Common myeloid progenitor, CD34-positive (primary cell): Measurements from ENCODE around the gene NOVA1. TPM values are rescaled to one million over a fixed set of nuclear protein-coding genes. Genes with fewer than 3 reads are reported as not detected.
"Not testable (repeated sequence)": the region's sequence is repeated elsewhere in the genome, so short reads cannot be mapped to it uniquely, and the experiment has no call there.

Source experiments
- CTCF ChIA-PET: fragments of 350-600 bp; sonication (Branson Sonifier 250); formaldehyde crosslinking; loops from one replicate; lab custom pipeline; 2021; ENCODE audit warnings: antibody characterized with exemption; lab: Charles Lee
- POLR2A ChIA-PET: fragments of 350-600 bp; sonication (Branson Sonifier 250); formaldehyde crosslinking; loops from one replicate; lab custom pipeline; 2021; ENCODE audit warnings: antibody characterized with exemption; lab: Charles Lee
- DNase-seq, 3 donors: peaks; one replicate each; pipeline versions ENCODE4 v3.0.0 to v3.0.0-alpha.2; 2013
- H3K27ac ChIP-seq, 2 experiments: 1 replicate in 1 of 2; 2 replicates in 1 of 2; pipeline ENCODE4 v1.7.0; 2013; ENCODE audit warnings: inconsistent platforms in 2 of 2, low read length in 2 of 2, mild to moderate bottlenecking in 2 of 2, low read depth in 1 of 2, moderate library complexity in 1 of 2; ENCODE audit not compliant: severe bottlenecking in 2 of 2, insufficient read depth in 1 of 2, poor library complexity in 1 of 2
- H3K27me3 ChIP-seq, 5 experiments: replicated peaks in 2 of 5; 1 replicate in 3 of 5; 2 replicates in 2 of 5; pipeline versions ENCODE4 v1.6.1 to v1.7.0; 2013; ENCODE audit warnings: low read length in 4 of 5, mild to moderate bottlenecking in 2 of 5, moderate library complexity in 2 of 5, inconsistent platforms in 1 of 5; ENCODE audit not compliant: insufficient read depth in 5 of 5, control insufficient read depth in 4 of 5
- H3K36me3 ChIP-seq, 4 experiments: 1 replicate in 2 of 4; 2 replicates in 2 of 4; pipeline versions ENCODE4 v1.6.1 to v1.7.0; 2013; ENCODE audit warnings: low read length in 3 of 4, control low read depth in 1 of 4, mild to moderate bottlenecking in 1 of 4; ENCODE audit not compliant: control insufficient read depth in 4 of 4, insufficient read depth in 4 of 4
- H3K4me1 ChIP-seq, 4 experiments: 1 replicate in 3 of 4; 2 replicates in 1 of 4; pipeline versions ENCODE4 v1.6.1 to v1.7.1; 2013; ENCODE audit warnings: low read length in 3 of 4, mild to moderate bottlenecking in 3 of 4, control low read depth in 1 of 4, inconsistent platforms in 1 of 4, moderate library complexity in 1 of 4; ENCODE audit not compliant: control insufficient read depth in 4 of 4, insufficient read depth in 4 of 4; ENCODE audit errors: control extremely low read depth in 1 of 4
- H3K4me3 ChIP-seq, 7 experiments: 1 replicate in 4 of 7; 2 replicates in 3 of 7; pipeline versions ENCODE4 v1.5.1 to v1.7.0; 2013; ENCODE audit warnings: mild to moderate bottlenecking in 7 of 7, low read length in 6 of 7, moderate library complexity in 6 of 7, inconsistent platforms in 2 of 7, low read depth in 2 of 7, control low read depth in 1 of 7; ENCODE audit not compliant: insufficient read depth in 4 of 7, control insufficient read depth in 1 of 7; ENCODE audit errors: extremely low read depth in 1 of 7
- H3K9me3 ChIP-seq, 5 experiments: 1 replicate in 4 of 5; 2 replicates in 1 of 5; pipeline versions ENCODE4 v1.6.1 to v1.7.1; 2013; ENCODE audit warnings: low read length in 4 of 5, mild to moderate bottlenecking in 2 of 5, inconsistent platforms in 1 of 5, low read depth in 1 of 5, moderate library complexity in 1 of 5; ENCODE audit not compliant: control insufficient read depth in 4 of 5, insufficient read depth in 2 of 5; ENCODE audit errors: control extremely low read depth in 1 of 5
- WGBS: methylation state at CpG from one replicate; pipeline ENCODE4 v1.1.5; 2013; ENCODE audit not compliant: insufficient coverage; 5-methylcytosine and 5-hydroxymethylcytosine counted together
- polyA plus RNA-seq: library from polyadenylated mRNA; unstranded; fragments of 120-200 nt; gene quantifications from one replicate; pipeline ENCODE4 v1.2.1, GENCODE V29; 2013

Gene NOVA1, protein sequence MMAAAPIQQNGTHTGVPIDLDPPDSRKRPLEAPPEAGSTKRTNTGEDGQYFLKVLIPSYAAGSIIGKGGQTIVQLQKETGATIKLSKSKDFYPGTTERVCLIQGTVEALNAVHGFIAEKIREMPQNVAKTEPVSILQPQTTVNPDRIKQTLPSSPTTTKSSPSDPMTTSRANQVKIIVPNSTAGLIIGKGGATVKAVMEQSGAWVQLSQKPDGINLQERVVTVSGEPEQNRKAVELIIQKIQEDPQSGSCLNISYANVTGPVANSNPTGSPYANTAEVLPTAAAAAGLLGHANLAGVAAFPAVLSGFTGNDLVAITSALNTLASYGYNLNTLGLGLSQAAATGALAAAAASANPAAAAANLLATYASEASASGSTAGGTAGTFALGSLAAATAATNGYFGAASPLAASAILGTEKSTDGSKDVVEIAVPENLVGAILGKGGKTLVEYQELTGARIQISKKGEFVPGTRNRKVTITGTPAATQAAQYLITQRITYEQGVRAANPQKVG
- polyA plus RNA-seq: 0.34 TPM

DNA sequence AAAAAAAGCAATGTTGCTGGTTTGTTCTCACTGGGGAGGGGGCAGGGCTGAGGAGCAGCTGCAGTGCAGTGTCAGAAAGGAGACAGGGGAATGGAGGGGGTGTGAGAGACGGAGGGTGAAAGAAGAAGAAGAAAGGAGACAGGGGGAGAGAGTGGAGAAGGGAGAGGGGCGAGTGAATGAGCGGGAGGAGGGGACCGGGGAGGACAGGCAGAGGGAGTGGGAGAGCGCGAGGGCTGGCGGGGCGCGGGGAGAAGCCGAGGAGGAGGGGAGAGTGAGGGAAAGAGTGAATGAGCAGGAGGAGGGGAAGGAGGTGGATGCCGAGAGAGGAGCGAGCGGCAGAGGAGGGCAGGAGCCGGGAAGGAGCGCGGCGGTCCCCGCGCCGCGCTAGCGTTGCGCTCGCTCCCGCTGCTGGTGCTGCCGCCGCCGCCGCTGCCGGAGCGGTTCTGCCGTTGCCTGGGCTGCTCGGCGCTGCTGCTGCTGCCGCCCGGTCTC, at the start of gene NOVA1:
Gene NOVA1, minus strand, starts transcription at position 445 of the 492 bp plus-strand sequence. CDS start 597 bp downstream, outside the sequence.
- CTCF ChIA-PET: no interaction called here
- peak within 1 kb of the TSS in 6 of 7 experiments; percentile 35 to 77 (median 69) for H3K4me3 ChIP-seq
- DNase-seq: no peak
- WGBS: 0% methylated on average over 33 of the region's 36 CpGs
- H3K27ac ChIP-seq: no peak within 1 kb of the TSS
- H3K36me3 ChIP-seq: no peaks in the 10 kb centered on the region
- H3K4me1 ChIP-seq: peaks cover 0 to 13% (median 6%) of the 10 kb centered on the region in 4 experiments
- POLR2A ChIA-PET: no interaction called here
- H3K9me3 ChIP-seq: peaks cover 0 to 5% (median 0%) of the 10 kb centered on the region in 5 experiments
- H3K27me3 ChIP-seq: peaks cover 18 to 56% (median 34%) of the 10 kb centered on the region in 5 experiments

DNA sequence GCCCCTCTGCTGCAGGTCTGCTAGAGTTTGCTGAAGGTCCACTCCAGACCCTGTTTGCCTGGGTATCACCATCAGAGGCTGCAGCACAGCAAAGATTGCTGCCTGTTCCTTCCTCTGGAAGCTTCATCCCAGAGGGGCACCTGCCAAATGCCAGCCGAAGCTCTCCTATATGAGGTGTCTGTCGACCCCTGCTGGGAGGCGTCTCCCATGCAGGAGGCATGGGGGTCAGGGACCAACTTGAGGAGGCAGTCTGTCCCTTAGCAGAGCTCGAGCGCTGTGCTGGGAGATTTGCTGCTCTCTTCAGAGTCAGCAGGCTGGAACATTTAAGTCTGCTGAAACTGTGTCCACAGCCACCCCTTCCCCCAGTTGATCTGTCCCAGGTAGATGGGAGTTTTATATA, 47.2 kb upstream of the NOVA1 start:
- CTCF ChIA-PET, H3K4me1 ChIP-seq, DNase-seq, H3K36me3 ChIP-seq, H3K4me3 ChIP-seq, POLR2A ChIA-PET, H3K9me3 ChIP-seq, H3K27me3 ChIP-seq, H3K27ac ChIP-seq: not testable (repeated sequence)
- 90% methylated on average over 5 of the region's 5 CpGs for WGBS

DNA sequence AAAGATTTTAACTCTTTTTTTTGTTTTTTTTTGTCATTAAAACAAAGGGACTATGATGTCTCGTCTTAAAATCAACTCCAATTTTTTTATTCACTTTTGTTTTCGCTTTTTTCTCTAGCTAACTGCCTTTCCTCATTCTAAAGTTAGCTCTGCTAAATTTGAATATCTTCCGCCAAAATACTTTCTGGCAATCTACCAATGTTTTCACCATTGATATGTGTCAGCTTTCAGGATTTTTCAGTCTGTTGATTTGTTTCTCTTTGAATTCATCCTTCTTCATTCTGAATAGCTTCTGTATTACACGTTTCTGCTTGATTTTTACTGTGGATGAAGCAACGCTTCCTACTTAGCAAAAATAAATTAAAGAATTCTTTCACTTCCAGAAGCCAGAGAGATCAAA, 38.7 kb upstream of the NOVA1 start:
- DNase-seq: no peak
- CTCF ChIA-PET: no interaction called here
- WGBS: 90% methylated on average over 3 of the region's 5 CpGs

GRCh38 chr14:26634946-26635345, 37.1 kb upstream of the NOVA1 start:
- DNase-seq, H3K9me3 ChIP-seq, H3K27ac ChIP-seq, H3K36me3 ChIP-seq, CTCF ChIA-PET, POLR2A ChIA-PET, H3K4me1 ChIP-seq, H3K4me3 ChIP-seq, H3K27me3 ChIP-seq: not testable (repeated sequence)
- WGBS: 93% methylated on average over 18 of the region's 25 CpGs

More for the DNA sequence above, 38.7 kb upstream of the NOVA1 start:
- no peak overlapping the region for H3K4me3 ChIP-seq
- H3K27ac ChIP-seq: no peak overlapping the region
- H3K36me3 ChIP-seq: no peaks in the 10 kb centered on the region
- no peaks in the 10 kb centered on the region for H3K9me3 ChIP-seq
- H3K4me1 ChIP-seq: no peaks in the 10 kb centered on the region
- POLR2A ChIA-PET: interaction anchor here (0.6 kb wide), 1 partner anchor 1815 kb away, joined by 5 read pairs; no protein-coding TSS in a partner anchor
- H3K27me3 ChIP-seq: no peaks in the 10 kb centered on the region

DNA sequence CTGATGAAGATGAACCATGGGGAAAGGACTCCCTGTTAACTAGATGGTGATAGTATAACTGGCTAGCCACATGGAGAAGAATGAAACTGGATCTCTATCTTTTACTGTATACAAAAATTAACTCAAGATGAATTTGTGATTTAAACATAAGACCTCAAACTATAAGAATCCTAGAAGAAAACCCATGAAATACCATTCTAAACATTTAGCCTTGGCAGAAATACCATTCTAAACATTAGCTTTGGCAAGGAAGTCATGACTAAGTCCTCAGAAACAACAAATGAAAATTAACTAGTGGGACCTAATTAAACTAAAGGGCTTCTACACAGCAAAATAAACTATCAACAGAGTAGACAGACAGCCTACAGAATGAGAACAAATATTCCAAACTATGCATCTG, 28.4 kb upstream of the NOVA1 start:
- ChIA-PET CTCF (no interaction called here), POLR2A (no interaction called here)
- Histone ChIP-seq H3K36me3 (no peaks in the 10 kb centered on the region), H3K4me3 (no peak overlapping the region), H3K9me3 (no peaks in the 10 kb centered on the region), H3K27ac (no peak overlapping the region), H3K27me3 (no peaks in the 10 kb centered on the region), H3K4me1 (no peaks in the 10 kb centered on the region)
- no peak for DNase-seq

DNA sequence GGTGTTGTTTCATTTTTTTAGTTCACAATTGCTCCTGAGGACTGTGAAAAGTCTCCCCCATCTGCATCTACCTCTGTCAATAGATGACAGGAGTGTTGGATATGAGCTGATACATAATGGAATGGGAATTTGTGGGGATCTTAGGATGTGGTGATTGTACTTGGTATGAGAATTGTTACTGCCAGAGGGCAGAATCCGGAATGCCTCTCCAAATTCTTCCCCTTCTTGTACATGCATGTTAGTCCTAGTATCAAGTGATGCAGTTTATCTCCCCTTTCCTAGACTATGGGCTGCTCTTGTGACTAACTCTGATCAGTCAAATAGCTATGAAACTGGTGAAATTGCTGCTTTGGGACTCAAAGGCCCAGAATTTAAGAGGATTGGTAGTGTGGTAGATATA, 24.8 kb upstream of the NOVA1 start:
- Histone ChIP-seq H3K4me3 (no peak overlapping the region), H3K36me3 (no peaks in the 10 kb centered on the region), H3K9me3 (no peaks in the 10 kb centered on the region), H3K27me3 (no peaks in the 10 kb centered on the region), H3K4me1 (no peaks in the 10 kb centered on the region), H3K27ac (no peak overlapping the region)
- CTCF ChIA-PET: no interaction called here
- WGBS: 100% methylated on average over 1 of the region's 1 CpG
- no peak for DNase-seq
- POLR2A ChIA-PET: no interaction called here

DNA sequence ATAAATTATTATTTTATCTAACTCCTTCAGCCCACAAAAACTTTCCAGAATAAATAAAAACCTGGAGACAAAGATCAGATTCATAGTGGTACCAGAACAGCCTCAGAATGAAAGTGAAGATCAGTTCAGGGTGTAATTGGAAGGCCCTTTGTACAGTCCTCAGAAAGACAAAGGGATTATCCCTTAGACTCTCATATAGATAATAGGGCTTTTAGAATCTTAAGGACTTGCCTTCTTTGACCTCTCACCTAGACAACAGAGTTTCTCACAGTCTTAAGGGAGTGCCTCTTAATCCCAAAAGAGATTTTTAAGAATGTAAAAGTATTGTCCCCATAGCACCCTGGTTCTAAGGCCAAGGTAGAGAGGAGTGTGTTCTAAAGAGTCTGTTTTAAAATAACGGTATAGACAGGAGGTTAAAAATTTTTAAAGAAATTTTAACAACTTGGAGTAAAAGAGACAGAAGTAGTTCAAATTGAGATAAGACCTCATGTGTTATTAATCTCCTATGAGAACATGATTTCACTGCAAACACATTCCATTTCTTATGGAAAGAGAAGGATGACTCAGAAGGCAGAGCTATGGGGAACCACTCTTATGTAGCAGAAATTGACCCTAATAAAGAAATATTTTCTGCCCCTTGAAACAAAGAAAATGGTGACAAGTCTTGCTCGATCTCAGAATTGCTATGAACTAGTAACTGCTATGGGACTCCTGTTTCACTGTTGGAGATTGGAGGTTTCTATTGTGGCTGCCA, 24.2 kb upstream of the NOVA1 start:
- ChIA-PET CTCF (no interaction called here), POLR2A (no interaction called here)
- H3K27ac ChIP-seq: no peak overlapping the region
- no peaks in the 10 kb centered on the region for H3K27me3 ChIP-seq
- WGBS: 91% methylated on average over 1 of the region's 2 CpGs
- H3K4me3 ChIP-seq: no peak overlapping the region
- no peaks in the 10 kb centered on the region for H3K36me3 ChIP-seq
- H3K4me1 ChIP-seq: no peaks in the 10 kb centered on the region
- no peaks in the 10 kb centered on the region for H3K9me3 ChIP-seq
- no peak for DNase-seq
